Measurements from ENCODE around the gene GSTM1. TPM values are rescaled to one million over a fixed set of nuclear protein-coding genes. Genes with fewer than 3 reads are reported as not detected.

Gene GSTM1
- polyA plus RNA-seq, 3 donors = 13.5 to 27.7 TPM; not detected in 1

DNA sequence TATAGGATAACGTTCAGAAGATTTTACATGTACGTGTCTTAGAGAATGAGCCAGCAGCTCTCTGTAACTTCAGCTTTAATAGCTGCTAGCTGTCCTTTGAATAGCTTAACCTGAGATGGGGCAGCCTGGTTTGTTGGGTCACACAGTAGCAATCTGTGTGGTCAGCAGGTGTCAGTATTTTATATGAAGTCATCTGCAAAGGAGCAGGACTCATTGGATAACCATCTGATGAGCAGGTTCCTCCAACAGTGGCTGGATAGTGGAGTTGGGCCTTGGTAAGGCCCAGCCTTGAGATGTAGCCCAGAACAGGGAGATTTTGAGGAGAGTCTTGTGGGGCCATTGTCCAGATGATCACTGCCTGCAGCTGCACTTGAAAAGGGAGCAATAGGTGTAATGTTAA is 30.9 kb downstream of the GSTM1 start:
- H3K4me2 ChIP-seq (replicated peaks; ENCODE audit: extremely low read depth, low read length, poor library complexity, severe bottlenecking) = no peak overlapping the region
- 89% methylated on average over 2 of the region's 2 CpGs for WGBS (ENCODE audit: insufficient coverage)
- no peak for TF ChIP-seq CTCF (IDR thresholded peaks at IDR 0.05)

DNA sequence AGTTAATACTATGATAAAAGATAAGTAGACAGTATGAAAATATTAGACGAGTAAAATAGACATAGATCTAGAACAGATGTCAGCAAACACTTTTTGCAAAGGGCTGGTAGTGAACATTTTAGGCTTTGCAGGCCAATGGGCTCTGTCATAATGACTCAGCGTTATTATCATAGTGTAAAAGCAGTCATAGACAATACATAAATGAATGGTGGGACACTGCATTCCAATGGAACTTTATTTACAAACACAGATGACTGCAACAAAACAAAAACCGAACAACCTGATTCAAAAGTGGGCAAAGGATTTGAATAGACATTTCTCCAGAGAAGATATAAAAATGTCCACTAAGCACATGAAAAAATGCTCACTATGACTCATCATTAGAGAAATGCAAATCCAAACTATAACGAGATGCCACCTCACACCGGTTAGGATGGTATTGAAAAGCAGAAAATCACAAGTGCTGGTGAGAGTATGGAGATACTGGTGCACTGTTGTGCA is 31.8 kb downstream of the GSTM1 start:
- Histone ChIP-seq H3K9ac (ENCODE audit: insufficient read depth, low read length, poor library complexity, severe bottlenecking) (no peak overlapping the region), H2AFZ (ENCODE audit: insufficient read depth, low read depth, low read length, poor library complexity, severe bottlenecking) (no peak overlapping the region), H3K27me3 (ENCODE audit: control insufficient read depth in 2 of 2, insufficient read depth in 2 of 2, low read length in 2 of 2) (no peaks in the 10 kb centered on the region), H3K4me3 (replicated peaks in 1 of 3; ENCODE audit: low read depth in 2 of 3, low read length in 3 of 3) (no peak overlapping the region), H3K9me3 (replicated peaks in 1 of 2; ENCODE audit: control insufficient read depth in 1 of 2, insufficient read depth in 1 of 2, low read length in 2 of 2) (no peaks in the 10 kb centered on the region), H3K4me1 (ENCODE audit: control insufficient read depth in 1 of 2, insufficient read depth in 2 of 2, low read length in 2 of 2) (no peaks in the 10 kb centered on the region), H3K27ac (ENCODE audit: low read depth in 1 of 2, low read length in 2 of 2) (no peak overlapping the region), H3K36me3 (replicated peaks in 1 of 2; ENCODE audit: control insufficient read depth in 1 of 2, insufficient read depth in 2 of 2, low read length in 2 of 2) (no peaks in the 10 kb centered on the region), H4K20me1 (ENCODE audit: insufficient read depth, low read length) (no peaks in the 10 kb centered on the region), H3K4me2 (replicated peaks; ENCODE audit: extremely low read depth, low read length, poor library complexity, severe bottlenecking) (no peak overlapping the region), H3K79me2 (ENCODE audit: insufficient read depth, low read length) (no peaks in the 10 kb centered on the region)
- Mint-ChIP-seq H3K27me3 (ENCODE audit: low read depth in 3 of 3) (peaks cover 0 to 3% (median 2%) of the 10 kb centered on the region in 3 donors), H3K4me3 (no peak overlapping the region), H3K4me1 (peaks cover 7% of the 10 kb centered on the region), H3K9me3 (peaks cover 0 to 2% (median 0%) of the 10 kb centered on the region in 7 donors), H3K27ac (no peak overlapping the region), H3K36me3 (no peaks in the 10 kb centered on the region)
- 20% methylated on average over 1 of the region's 5 CpGs for WGBS (ENCODE audit: insufficient coverage)
- intact Hi-C loops (cut with micrococcal nuclease) = no loop called here
- TF ChIP-seq CTCF (IDR thresholded peaks at IDR 0.05) = no peak
- DNase-seq = no peak

More for the DNA sequence above, 30.9 kb downstream of the GSTM1 start:
- peaks cover 7% of the 10 kb centered on the region for H3K4me1 Mint-ChIP-seq
- no peaks in the 10 kb centered on the region for H3K36me3 ChIP-seq (replicated peaks in 1 of 2; ENCODE audit: control insufficient read depth in 1 of 2, insufficient read depth in 2 of 2, low read length in 2 of 2)
- no peaks in the 10 kb centered on the region for H3K79me2 ChIP-seq (ENCODE audit: insufficient read depth, low read length)
- H3K9ac ChIP-seq (ENCODE audit: insufficient read depth, low read length, poor library complexity, severe bottlenecking) = no peak overlapping the region
- H3K4me3 Mint-ChIP-seq = no peak overlapping the region
- H3K36me3 Mint-ChIP-seq = no peaks in the 10 kb centered on the region
- no peak overlapping the region for H3K4me3 ChIP-seq (replicated peaks in 1 of 3; ENCODE audit: low read depth in 2 of 3, low read length in 3 of 3)
- H2AFZ ChIP-seq (ENCODE audit: insufficient read depth, low read depth, low read length, poor library complexity, severe bottlenecking) = no peak overlapping the region
- no peaks in the 10 kb centered on the region for H3K9me3 ChIP-seq (replicated peaks in 1 of 2; ENCODE audit: control insufficient read depth in 1 of 2, insufficient read depth in 1 of 2, low read length in 2 of 2)
- intact Hi-C loops (cut with micrococcal nuclease) = no loop called here
- H3K27ac ChIP-seq (ENCODE audit: low read depth in 1 of 2, low read length in 2 of 2) = no peak overlapping the region
- peaks cover 0 to 3% (median 2%) of the 10 kb centered on the region in 3 donors for H3K27me3 Mint-ChIP-seq (ENCODE audit: low read depth in 3 of 3)
- H3K9me3 Mint-ChIP-seq = peaks cover 0 to 2% (median 0%) of the 10 kb centered on the region in 7 donors
- no peaks in the 10 kb centered on the region for H4K20me1 ChIP-seq (ENCODE audit: insufficient read depth, low read length)
- no peak overlapping the region for H3K27ac Mint-ChIP-seq
- no peak for DNase-seq
- H3K27me3 ChIP-seq (ENCODE audit: control insufficient read depth in 2 of 2, insufficient read depth in 2 of 2, low read length in 2 of 2) = no peaks in the 10 kb centered on the region
- no peaks in the 10 kb centered on the region for H3K4me1 ChIP-seq (ENCODE audit: control insufficient read depth in 1 of 2, insufficient read depth in 2 of 2, low read length in 2 of 2)

Data from CD14-positive monocyte (primary cell).